VCaP (cell line): Measurements from ENCODE around the gene FLOT1.

Experiments
- H3K27ac ChIP-seq: fragments of 450-650 bp; 2 replicates; pipeline ENCODE4 v1.5.1; 2017
- TF ChIP-seq, protein P1 (sequence below): fragments of 450-650 bp; conservative IDR thresholded peaks from 2 replicates; pipeline ENCODE4 v1.5.1; 2017; ENCODE audit warnings: mild to moderate bottlenecking, moderate library complexity

Gene FLOT1

DNA sequence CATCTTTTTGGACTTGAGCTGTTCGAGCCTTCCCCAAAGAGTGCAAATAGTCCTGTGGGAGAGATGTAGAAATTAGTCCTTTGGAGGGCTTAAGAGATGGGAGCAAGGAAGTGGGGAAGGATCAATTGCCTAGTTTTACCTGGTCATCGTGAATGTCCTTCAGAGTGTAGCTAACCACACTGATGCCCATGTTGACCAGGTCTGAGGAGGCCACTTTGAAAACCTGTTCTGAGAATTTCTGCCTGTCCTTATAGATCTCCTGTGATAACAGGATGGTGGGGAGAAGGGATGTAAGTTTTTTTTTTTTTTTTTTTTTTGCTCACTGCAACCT lies 2.0 kb downstream of the FLOT1 start:
- TF ChIP-seq, protein P1, sequence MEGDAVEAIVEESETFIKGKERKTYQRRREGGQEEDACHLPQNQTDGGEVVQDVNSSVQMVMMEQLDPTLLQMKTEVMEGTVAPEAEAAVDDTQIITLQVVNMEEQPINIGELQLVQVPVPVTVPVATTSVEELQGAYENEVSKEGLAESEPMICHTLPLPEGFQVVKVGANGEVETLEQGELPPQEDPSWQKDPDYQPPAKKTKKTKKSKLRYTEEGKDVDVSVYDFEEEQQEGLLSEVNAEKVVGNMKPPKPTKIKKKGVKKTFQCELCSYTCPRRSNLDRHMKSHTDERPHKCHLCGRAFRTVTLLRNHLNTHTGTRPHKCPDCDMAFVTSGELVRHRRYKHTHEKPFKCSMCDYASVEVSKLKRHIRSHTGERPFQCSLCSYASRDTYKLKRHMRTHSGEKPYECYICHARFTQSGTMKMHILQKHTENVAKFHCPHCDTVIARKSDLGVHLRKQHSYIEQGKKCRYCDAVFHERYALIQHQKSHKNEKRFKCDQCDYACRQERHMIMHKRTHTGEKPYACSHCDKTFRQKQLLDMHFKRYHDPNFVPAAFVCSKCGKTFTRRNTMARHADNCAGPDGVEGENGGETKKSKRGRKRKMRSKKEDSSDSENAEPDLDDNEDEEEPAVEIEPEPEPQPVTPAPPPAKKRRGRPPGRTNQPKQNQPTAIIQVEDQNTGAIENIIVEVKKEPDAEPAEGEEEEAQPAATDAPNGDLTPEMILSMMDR = no peak
- no peak overlapping the region; the same call in 1 of the 2 replicates for H3K27ac ChIP-seq

DNA sequence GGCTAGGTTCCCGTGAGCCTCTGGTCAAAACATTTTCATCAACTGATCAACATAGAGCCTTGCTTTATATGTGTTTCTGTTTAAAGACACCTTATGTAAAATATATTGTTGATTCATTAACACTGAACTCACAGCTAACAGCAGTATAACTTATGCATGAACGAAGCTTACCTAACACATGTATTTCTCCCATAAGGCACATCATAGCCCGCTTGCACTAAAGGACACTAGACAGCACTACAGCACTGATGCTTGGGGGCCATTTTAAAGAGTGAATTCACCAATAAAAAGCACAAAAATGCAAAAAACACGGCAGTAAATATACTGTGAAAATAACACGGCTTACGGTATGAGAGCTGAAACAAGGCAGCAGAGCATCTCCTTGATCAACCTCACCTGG lies 4.0 kb downstream of the FLOT1 start:
- TF ChIP-seq, protein P1 = no peak
- peak overlapping the region; percentile 44 for H3K27ac ChIP-seq

DNA sequence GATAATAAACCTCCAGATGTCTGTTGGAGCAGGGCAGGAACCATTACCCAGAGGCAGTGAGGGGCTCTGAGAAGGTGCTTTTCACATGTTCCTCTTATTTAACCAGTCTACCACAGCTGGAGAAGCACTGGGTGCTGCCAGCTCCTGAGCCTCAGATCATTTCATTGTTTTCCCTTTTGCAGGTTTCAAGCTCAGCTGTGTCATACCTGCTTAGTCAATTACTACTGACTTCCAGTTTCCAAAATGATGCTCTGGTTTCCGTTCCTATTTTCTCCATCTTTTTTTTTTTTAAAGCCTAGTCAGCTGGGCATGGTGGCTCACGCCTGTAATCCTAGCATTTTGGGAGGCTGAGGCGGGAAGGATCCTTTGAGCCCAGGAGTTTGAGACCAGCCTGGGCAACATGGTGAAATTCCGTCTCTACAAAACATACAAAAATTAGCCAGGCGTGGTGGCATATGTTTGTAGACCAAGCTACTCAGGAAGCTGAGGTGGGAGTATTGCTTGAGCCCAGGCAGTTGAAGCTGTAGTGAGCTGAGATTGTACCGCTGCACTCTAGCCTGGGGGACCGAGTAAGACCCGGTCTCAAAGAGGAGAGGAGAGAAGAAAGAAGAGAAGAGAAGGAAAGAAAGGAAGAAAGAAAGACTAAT lies 6.7 kb downstream of the FLOT1 start:
- no peak overlapping the region for H3K27ac ChIP-seq
- TF ChIP-seq, protein P1 = no peak

DNA sequence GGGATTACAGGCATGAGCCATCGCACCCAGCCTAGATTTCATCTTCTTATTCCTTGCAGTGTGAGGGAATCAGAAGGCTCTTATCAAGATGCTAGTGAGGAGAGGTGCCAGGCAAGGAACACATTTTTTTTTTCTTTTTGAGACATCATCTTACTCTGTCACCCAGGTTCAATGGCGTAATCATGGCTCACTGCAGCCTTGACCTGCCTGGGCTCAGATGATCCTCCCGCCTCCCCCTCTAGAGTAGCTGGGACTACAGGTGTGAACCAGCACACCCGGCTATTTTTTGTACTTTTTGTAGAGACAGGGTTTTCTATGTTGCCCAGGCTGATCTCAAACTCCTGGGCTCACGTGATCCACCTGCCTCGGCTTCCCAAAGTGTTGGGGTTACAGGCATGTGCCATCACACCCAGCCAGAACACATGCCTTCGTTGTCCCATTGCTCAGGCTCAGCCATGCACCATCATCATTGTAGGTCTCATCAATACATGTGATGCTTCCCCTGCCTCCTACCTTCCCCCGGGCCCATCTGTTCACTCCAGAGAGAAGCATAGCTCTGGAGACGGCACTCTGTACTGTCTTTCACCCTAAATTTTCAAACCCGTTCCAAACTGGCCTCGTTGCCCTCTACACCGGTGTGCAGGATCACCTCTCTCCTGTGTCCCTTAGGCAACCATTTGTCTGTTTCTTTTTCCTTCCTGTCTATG lies 10.1 kb downstream of the FLOT1 start:
- H3K27ac ChIP-seq = no peak overlapping the region
- TF ChIP-seq, protein P1 = no peak

DNA sequence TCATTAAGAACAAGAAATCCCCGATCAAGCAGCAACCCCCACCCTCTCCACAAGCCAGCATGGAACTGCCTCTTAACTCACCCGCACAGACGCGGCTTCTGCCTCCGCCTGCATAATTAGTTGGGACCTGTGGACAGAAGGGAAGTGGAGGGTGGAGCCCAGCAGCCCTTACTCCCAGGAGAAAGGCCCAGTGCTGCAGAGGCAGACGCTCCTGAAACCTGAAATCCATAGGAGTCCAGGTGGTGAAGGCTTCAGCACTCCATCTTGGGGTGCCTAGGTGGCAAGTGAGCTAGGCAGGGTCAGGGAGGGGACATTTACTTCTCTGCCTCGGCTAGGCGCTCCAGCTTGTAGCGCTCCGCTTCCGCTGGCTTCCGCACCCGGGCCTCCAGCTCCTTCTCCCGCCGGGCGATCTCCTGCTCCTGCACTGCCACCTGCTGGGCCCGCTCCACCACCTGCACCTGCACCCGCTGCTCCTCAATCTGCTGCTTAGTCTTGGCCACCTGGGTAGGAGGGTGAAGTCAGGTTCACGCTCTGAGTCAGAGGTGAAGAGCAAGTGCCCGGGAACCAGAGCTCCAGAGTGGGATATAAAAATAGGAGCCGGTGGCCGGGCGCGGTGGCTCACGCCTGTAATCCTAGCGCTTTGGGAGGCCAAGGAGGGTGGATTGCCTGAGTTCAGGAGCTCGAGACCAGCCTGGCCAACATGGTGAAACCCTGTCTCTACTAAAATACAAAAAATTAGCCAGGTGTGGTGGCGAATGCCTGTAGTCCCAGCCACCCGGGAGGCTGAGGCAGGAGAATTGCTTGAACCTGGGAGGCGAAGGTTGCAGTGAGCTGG lies 11.7 kb downstream of the FLOT1 start:
- peak overlapping the region; percentile 54 for H3K27ac ChIP-seq
- TF ChIP-seq, protein P1 = peak; percentile 91

DNA sequence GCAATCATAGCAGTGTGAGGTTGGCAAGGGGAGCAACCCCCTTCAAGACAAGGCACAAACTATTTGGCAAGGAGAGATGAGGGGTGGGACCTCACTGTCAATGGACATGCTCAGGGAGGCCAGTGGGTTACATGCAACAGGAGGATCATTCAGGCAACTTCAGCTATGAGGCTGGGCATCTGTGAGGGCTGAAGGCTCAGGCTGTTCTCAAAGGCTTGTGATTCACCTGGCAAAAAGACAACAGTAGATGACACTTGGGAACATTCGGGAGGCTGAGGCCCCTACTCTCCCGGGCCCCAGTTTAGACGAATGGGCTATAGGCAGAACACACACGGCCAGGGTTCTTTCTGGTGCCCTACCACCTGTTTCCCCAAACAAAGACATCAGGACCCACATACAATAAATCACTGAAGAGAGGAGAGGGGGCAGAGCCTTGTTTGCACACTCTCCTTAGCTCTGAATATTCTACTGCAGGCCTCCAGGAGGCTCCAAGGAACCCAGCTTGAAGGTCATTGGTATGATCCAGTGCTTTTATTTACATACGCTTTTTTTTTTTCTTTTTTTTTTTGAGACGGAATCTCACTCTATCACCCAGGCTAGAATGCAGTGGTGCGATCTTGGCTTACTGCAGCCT lies 14.4 kb downstream of the FLOT1 start:
- TF ChIP-seq, protein P1 = 0 out of 2 replicates have a peak, but pooled peaks have one; percentile 13

More for the DNA sequence above, 14.4 kb downstream of the FLOT1 start:
- no peak overlapping the region; the same call in 1 of the 2 replicates for H3K27ac ChIP-seq
